Body of pancreas (tissue), 4 donors: ENCODE results near the gene EPRS1. TPM values are rescaled to one million over a fixed set of nuclear protein-coding genes. Genes with fewer than 3 reads are reported as not detected.

Experiments used
- ATAC-seq: fragments of 150-250 bp; one replicate; pipeline ENCODE4 v1.9.1; 2016
- DNase-seq, 4 donors: peaks; one replicate each; pipeline ENCODE4 v3.0.0-alpha.2; 2019
- H3K27ac ChIP-seq, 4 donors: fragments of 200-600 bp; sonication (generic); 1 replicate in 3 of 4; 2 replicates in 1 of 4; pipeline versions ENCODE4 v1.5.1 to v1.6.1; 2016 to 2019; ENCODE audit warnings: mild to moderate bottlenecking in 1 of 4, mixed read lengths in 1 of 4, moderate library complexity in 1 of 4
- H3K27me3 ChIP-seq, 2 donors: fragments of 200-600 bp; sonication (generic); one replicate each; pipeline ENCODE4 v1.6.0; 2016; ENCODE audit warnings: mild to moderate bottlenecking in 1 of 2
- H3K36me3 ChIP-seq, 2 donors: fragments of 200-600 bp; sonication (generic); replicated peaks in 1 of 2; 2 replicates each; pipeline ENCODE4 v1.5.1; 2016; ENCODE audit warnings: low read depth in 2 of 2; ENCODE audit not compliant: insufficient read depth in 1 of 2
- H3K4me1 ChIP-seq: fragments of 200-600 bp; sonication (generic); one replicate; pipeline ENCODE4 v1.6.0; 2016
- H3K4me3 ChIP-seq, 2 donors: fragments of 200-600 bp; sonication (generic); 1 replicate in 1 of 2; 2 replicates in 1 of 2; pipeline ENCODE4 v1.5.1; 2016 to 2019
- H3K9me3 ChIP-seq, 3 donors: fragments of 200-600 bp; sonication (generic); 1 replicate in 2 of 3; 2 replicates in 1 of 3; pipeline ENCODE4 v1.5.1; 2016
- POLR2A ChIP-seq, 3 donors: fragments of 450-650 bp; IDR thresholded peaks; one replicate each; pipeline ENCODE4 v1.6.1; 2016; ENCODE audit warnings: antibody characterized with exemption in 3 of 3, mild to moderate bottlenecking in 2 of 3
- WGBS, 2 donors: methylation state at CpG; one replicate each; pipeline ENCODE4 v1.1.5; 2017; 5-methylcytosine and 5-hydroxymethylcytosine counted together
- intact Hi-C: fragments of 100-400 bp; cut with DNase I; formaldehyde crosslinking; loops from one replicate; pipeline ENCODE4 v1.15.1; 2023
- total RNA-seq, 2 donors: library from RNA; depleted of rRNA; stranded (reverse); fragments of >200 nt; gene quantifications; one replicate each; pipeline ENCODE4 v1.1.0, GENCODE V29; 2016
- TF ChIP-seq, protein P1 (sequence below), 7 experiments: fragments of 450-650 bp in 4 of 7; fragments of 200-600 bp in 3 of 7; sonication (generic) in 3 of 7; IDR thresholded peaks; one replicate each; pipeline ENCODE4 v1.5.1; 2016 to 2019; ENCODE audit warnings: antibody characterized with exemption in 7 of 7

The EPRS1 gene
- total RNA-seq, 2 donors from 2014 or later: 33.0 to 37.6 TPM

DNA sequence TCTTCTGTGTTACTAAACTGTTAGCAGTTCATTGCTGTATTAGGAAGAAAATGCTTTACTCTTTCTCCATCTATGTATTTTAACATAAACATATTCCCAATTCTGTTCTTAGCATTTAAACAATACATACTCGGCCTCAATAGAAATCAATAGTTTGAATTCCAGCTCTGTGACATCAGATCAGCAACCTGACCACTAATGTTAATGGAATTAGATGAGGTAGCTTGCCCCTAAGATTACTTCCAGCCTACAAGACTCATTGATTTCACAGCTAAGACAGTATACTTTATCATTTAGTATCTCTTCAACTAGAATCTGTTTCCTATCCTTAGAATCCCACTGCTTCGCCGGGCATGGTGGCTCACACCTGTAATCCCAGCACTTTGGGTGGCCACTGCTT lies 38.9 kb downstream of the EPRS1 start:
- H3K27ac ChIP-seq: no peak overlapping the region
- TF ChIP-seq POLR2A (IDR thresholded peaks at IDR 0.05): no peak
- TF ChIP-seq, protein P1, sequence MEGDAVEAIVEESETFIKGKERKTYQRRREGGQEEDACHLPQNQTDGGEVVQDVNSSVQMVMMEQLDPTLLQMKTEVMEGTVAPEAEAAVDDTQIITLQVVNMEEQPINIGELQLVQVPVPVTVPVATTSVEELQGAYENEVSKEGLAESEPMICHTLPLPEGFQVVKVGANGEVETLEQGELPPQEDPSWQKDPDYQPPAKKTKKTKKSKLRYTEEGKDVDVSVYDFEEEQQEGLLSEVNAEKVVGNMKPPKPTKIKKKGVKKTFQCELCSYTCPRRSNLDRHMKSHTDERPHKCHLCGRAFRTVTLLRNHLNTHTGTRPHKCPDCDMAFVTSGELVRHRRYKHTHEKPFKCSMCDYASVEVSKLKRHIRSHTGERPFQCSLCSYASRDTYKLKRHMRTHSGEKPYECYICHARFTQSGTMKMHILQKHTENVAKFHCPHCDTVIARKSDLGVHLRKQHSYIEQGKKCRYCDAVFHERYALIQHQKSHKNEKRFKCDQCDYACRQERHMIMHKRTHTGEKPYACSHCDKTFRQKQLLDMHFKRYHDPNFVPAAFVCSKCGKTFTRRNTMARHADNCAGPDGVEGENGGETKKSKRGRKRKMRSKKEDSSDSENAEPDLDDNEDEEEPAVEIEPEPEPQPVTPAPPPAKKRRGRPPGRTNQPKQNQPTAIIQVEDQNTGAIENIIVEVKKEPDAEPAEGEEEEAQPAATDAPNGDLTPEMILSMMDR (IDR thresholded peaks at IDR 0.05): no peak
- H3K4me3 ChIP-seq: no peak overlapping the region
- H3K27me3 ChIP-seq: no peaks in the 10 kb centered on the region
- peaks cover 6 to 24% of the 10 kb centered on the region in 2 donors for H3K36me3 ChIP-seq
- DNase-seq: no peak
- intact Hi-C loops: no loop called here
- WGBS, 2 donors: 70% methylated on average over 3 of the region's 3 CpGs
- H3K9me3 ChIP-seq: no peaks in the 10 kb centered on the region
- H3K4me1 ChIP-seq: no peaks in the 10 kb centered on the region
- no peak for ATAC-seq

DNA sequence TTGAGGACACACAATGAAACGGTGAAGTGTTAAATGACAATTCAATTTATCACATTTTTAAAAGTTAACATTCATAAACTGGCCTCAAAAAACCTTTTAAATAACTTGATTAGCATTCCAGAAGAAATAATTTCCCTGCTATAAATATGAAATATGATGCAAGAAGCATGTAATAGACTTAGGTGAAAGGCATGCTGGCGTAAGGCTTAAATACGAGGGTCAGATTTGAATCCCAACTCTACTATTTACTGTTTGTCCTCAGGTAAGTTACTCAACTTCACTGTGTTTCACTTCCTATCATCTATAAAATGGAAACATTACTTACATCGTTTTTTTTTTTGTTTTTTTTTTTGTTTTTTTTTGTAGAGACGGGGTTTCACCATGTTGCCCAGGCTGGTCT lies 40.8 kb downstream of the EPRS1 start:
- WGBS, 2 donors: 76 to 84% methylated on average over 5 of the region's 5 CpGs
- intact Hi-C loops: no loop called here
- no peak for TF ChIP-seq POLR2A (IDR thresholded peaks at IDR 0.05)
- TF ChIP-seq, protein P1 (IDR thresholded peaks at IDR 0.05): no peak
- ATAC-seq: no peak
- no peaks in the 10 kb centered on the region for H3K9me3 ChIP-seq
- H3K36me3 ChIP-seq: peaks cover 11 to 21% of the 10 kb centered on the region in 2 donors
- DNase-seq: no peak
- no peaks in the 10 kb centered on the region for H3K4me1 ChIP-seq
- no peaks in the 10 kb centered on the region for H3K27me3 ChIP-seq
- H3K27ac ChIP-seq: no peak overlapping the region
- no peak overlapping the region for H3K4me3 ChIP-seq

DNA sequence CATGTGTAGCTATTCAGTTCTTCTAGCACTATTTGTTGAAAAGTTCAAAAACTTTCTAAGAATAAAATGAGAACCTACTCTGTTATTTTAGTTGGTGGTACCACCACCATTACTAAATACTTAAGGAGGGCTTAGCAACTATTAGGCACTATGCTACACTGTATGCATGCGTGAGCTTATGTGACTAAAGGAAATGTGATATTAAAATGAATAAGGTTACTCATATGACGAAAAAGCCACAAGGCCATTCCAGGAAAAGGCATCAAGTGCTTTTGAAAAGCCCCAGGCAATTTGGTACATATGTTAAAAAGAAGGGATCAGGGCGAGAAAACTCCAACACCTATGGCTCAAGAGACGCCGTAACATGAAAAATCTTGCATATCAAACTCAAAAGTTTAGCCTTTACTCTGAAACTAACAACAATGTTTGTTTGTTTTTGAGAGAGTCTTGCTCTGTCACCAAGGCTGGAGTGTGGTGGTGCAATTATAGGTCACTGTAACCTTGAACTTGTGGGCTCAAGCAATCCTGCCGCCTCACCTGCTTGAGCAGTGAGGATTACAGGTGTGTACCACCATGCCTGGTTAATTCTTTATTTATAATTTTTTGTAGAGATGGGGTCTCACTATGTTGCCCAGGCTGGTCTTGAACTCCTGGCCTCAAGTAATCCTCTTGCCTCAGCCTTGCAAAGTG lies 42.5 kb downstream of the EPRS1 start:
- no peaks in the 10 kb centered on the region for H3K9me3 ChIP-seq
- no peaks in the 10 kb centered on the region for H3K4me1 ChIP-seq
- WGBS, 2 donors: 86 to 89% methylated on average over 6 of the region's 6 CpGs
- H3K27ac ChIP-seq: no peak overlapping the region
- no peak overlapping the region for H3K4me3 ChIP-seq
- H3K36me3 ChIP-seq: peaks cover 6 to 13% of the 10 kb centered on the region in 2 donors
- no peaks in the 10 kb centered on the region for H3K27me3 ChIP-seq
- intact Hi-C loops: no loop called here
- no peak for DNase-seq
- ATAC-seq: no peak
- no peak for TF ChIP-seq POLR2A (IDR thresholded peaks at IDR 0.05)
- TF ChIP-seq, protein P1 (IDR thresholded peaks at IDR 0.05): no peak

DNA sequence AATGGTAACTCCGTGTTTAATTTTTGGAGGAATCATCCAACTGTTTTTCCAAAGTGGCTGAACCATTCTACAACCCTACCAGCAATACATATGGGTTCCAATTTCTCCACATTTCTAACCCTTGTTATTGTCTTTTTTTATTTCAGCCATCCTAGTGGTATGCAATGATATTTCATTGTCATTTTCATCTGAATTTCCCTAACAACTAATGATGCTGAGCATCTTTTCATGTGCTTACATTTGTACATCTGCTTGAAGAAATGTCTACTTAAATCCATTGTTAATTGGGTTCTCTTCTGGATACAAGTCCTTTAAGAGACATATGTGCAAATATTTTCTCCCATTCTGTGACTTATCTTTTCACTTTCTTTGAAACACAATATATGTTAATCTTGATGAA lies 43.3 kb downstream of the EPRS1 start:
- no peak for DNase-seq
- no peak for TF ChIP-seq POLR2A (IDR thresholded peaks at IDR 0.05)
- TF ChIP-seq, protein P1 (IDR thresholded peaks at IDR 0.05): no peak
- WGBS, 2 donors: 81 to 100% methylated on average over 1 of the region's 1 CpG
- Histone ChIP-seq H3K27me3 (no peaks in the 10 kb centered on the region), H3K36me3 (peaks cover 6 to 13% of the 10 kb centered on the region in 2 donors), H3K27ac (no peak overlapping the region), H3K4me1 (no peaks in the 10 kb centered on the region), H3K9me3 (no peaks in the 10 kb centered on the region), H3K4me3 (no peak overlapping the region)
- intact Hi-C loops: no loop called here
- no peak for ATAC-seq

DNA sequence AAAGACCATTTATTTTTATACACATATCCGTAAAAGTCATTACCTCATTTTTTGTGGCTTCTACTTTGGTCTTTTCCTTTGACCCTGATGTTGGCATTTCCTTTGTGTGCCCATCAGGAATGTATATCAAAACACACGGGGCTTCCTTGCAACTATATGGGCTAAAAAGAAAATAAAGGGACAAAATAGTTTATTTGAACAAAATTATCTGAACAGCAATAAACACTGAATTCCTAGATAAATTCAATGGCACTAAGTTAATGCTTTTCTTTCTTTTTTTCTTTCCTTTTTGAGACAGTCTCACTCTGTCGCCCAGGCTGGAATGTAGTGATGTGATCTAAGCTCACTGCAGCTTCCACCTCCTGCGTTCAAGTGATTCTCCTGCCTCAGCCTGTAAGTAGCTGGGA lies 45.2 kb downstream of the EPRS1 start:
- Histone ChIP-seq H3K36me3 (peaks cover 6 to 18% of the 10 kb centered on the region in 2 donors), H3K27ac (no peak overlapping the region), H3K4me1 (no peaks in the 10 kb centered on the region), H3K27me3 (no peaks in the 10 kb centered on the region), H3K4me3 (no peak overlapping the region), H3K9me3 (no peaks in the 10 kb centered on the region)
- no peak for TF ChIP-seq POLR2A (IDR thresholded peaks at IDR 0.05)
- 88 to 89% methylated on average over 4 of the region's 4 CpGs for WGBS, 2 donors
- DNase-seq (no peak), ATAC-seq (no peak)
- intact Hi-C loops: no loop called here
